ENCODE data around the gene SLC41A3. TPM values are rescaled to one million over a fixed set of nuclear protein-coding genes. Genes with fewer than 3 reads are reported as not detected.

Gene SLC41A3
- total and polyA plus RNA-seq, 4 donors = 9.3 to 19.8 (median 12.7) TPM

- H3K27ac ChIP-seq (ENCODE audit: low read depth in 1 of 2, low read length in 2 of 2) = no peak overlapping the region
- no peak overlapping the region for H3K9ac ChIP-seq (ENCODE audit: low read depth in 1 of 2, low read length in 2 of 2)
- TF ChIP-seq HNF4G (IDR thresholded peaks at IDR 0.05) (no peak), RAD21 (IDR thresholded peaks at IDR 0.05) (no peak), RXRA (IDR thresholded peaks at IDR 0.05) (no peak), EGR1 (IDR thresholded peaks at IDR 0.05; ENCODE audit: low read depth in 2 of 2) (no peak), SP1 (IDR thresholded peaks at IDR 0.05) (no peak), FOXA2 (IDR thresholded peaks at IDR 0.05) (no peak), YY1 (IDR thresholded peaks at IDR 0.05) (no peak), TAF1 (conservative IDR thresholded peaks at IDR 0.05) (no peak), GABPA (IDR thresholded peaks at IDR 0.05 in 1 of 2, conservative IDR thresholded peaks at IDR 0.05 in 1 of 2) (no peak), ATF3 (IDR thresholded peaks at IDR 0.05) (no peak), NR2F2 (IDR thresholded peaks at IDR 0.05) (no peak), FOXA1 (IDR thresholded peaks at IDR 0.05) (no peak)
- TF ChIP-seq, protein P1, sequence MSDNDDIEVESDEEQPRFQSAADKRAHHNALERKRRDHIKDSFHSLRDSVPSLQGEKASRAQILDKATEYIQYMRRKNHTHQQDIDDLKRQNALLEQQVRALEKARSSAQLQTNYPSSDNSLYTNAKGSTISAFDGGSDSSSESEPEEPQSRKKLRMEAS (IDR thresholded peaks at IDR 0.05) = no peak
- TF ChIP-seq, protein P2, sequence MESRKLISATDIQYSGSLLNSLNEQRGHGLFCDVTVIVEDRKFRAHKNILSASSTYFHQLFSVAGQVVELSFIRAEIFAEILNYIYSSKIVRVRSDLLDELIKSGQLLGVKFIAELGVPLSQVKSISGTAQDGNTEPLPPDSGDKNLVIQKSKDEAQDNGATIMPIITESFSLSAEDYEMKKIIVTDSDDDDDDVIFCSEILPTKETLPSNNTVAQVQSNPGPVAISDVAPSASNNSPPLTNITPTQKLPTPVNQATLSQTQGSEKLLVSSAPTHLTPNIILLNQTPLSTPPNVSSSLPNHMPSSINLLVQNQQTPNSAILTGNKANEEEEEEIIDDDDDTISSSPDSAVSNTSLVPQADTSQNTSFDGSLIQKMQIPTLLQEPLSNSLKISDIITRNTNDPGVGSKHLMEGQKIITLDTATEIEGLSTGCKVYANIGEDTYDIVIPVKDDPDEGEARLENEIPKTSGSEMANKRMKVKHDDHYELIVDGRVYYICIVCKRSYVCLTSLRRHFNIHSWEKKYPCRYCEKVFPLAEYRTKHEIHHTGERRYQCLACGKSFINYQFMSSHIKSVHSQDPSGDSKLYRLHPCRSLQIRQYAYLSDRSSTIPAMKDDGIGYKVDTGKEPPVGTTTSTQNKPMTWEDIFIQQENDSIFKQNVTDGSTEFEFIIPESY (IDR thresholded peaks at IDR 0.05) = no peak
- TF ChIP-seq, protein P3, sequence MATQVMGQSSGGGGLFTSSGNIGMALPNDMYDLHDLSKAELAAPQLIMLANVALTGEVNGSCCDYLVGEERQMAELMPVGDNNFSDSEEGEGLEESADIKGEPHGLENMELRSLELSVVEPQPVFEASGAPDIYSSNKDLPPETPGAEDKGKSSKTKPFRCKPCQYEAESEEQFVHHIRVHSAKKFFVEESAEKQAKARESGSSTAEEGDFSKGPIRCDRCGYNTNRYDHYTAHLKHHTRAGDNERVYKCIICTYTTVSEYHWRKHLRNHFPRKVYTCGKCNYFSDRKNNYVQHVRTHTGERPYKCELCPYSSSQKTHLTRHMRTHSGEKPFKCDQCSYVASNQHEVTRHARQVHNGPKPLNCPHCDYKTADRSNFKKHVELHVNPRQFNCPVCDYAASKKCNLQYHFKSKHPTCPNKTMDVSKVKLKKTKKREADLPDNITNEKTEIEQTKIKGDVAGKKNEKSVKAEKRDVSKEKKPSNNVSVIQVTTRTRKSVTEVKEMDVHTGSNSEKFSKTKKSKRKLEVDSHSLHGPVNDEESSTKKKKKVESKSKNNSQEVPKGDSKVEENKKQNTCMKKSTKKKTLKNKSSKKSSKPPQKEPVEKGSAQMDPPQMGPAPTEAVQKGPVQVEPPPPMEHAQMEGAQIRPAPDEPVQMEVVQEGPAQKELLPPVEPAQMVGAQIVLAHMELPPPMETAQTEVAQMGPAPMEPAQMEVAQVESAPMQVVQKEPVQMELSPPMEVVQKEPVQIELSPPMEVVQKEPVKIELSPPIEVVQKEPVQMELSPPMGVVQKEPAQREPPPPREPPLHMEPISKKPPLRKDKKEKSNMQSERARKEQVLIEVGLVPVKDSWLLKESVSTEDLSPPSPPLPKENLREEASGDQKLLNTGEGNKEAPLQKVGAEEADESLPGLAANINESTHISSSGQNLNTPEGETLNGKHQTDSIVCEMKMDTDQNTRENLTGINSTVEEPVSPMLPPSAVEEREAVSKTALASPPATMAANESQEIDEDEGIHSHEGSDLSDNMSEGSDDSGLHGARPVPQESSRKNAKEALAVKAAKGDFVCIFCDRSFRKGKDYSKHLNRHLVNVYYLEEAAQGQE (IDR thresholded peaks at IDR 0.05) = no peak
- no peak overlapping the region for H3K4me3 ChIP-seq (ENCODE audit: low read depth in 1 of 3, low read length in 3 of 3)
- DNase-seq (ENCODE audit: low spot score) = no peak
- WGBS = 86% methylated on average over 10 of the region's 10 CpGs
- H3K36me3 ChIP-seq (ENCODE audit: control insufficient read depth in 4 of 4, insufficient read depth in 3 of 4, low read depth in 1 of 4, low read length in 3 of 4) = peaks cover 13 to 52% (median 31%) of the 10 kb centered on the region in 4 donors
- H3K4me1 ChIP-seq (ENCODE audit: control insufficient read depth in 4 of 4, insufficient read depth in 4 of 4, low read length in 3 of 4) = no peaks in the 10 kb centered on the region
- H3K27me3 ChIP-seq (ENCODE audit: control insufficient read depth in 4 of 4, insufficient read depth in 4 of 4, low read length in 3 of 4) = no peaks in the 10 kb centered on the region
- no peaks in the 10 kb centered on the region for H3K9me3 ChIP-seq (ENCODE audit: control insufficient read depth in 4 of 4, low read length in 3 of 4)
These were observed 17.6 kb upstream of the SLC41A3 start for GRCh38 chr3:126101521-126101982.

DNA sequence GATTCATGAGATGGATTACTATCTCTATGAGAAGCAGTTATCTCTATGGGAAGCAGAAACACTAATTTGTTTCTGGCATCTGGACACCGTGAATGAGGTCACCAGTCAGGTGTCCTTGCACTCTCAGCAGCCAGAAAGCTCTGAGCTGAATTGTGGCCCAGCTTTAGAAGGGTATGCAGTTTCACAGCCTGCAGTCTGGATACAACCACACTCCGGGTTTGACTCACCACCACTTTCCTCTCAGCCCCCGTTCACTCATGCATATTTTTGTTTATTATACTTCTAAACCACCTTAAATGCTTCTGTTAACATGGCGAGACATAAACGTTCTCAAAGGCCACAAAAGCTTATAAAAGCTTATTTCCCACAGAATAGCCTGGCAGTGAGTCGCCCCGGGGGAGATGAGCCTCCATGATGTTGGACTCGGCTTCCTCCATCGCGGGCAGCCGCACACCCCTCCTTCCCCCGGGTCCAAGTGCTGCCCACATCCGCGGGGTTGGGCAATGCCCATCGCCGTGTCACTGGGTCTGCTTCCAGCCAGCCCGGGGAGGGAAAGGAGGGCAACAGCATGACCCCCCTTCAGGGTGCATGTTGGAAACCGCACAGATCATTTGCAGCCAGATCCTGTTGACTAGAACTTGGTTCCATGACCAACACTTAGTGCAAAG is 16.8 kb upstream of the SLC41A3 start:
- no peak for DNase-seq (ENCODE audit: low spot score)
- H3K27ac ChIP-seq (ENCODE audit: low read depth in 1 of 2, low read length in 2 of 2) = no peak overlapping the region
- H3K9ac ChIP-seq (ENCODE audit: low read depth in 1 of 2, low read length in 2 of 2) = no peak overlapping the region
- 85% methylated on average over 18 of the region's 18 CpGs for WGBS
- no peaks in the 10 kb centered on the region for H3K9me3 ChIP-seq (ENCODE audit: control insufficient read depth in 4 of 4, low read length in 3 of 4)
- no peaks in the 10 kb centered on the region for H3K4me1 ChIP-seq (ENCODE audit: control insufficient read depth in 4 of 4, insufficient read depth in 4 of 4, low read length in 3 of 4)
- H3K27me3 ChIP-seq (ENCODE audit: control insufficient read depth in 4 of 4, insufficient read depth in 4 of 4, low read length in 3 of 4) = no peaks in the 10 kb centered on the region
- TF ChIP-seq YY1 (IDR thresholded peaks at IDR 0.05) (no peak), GABPA (IDR thresholded peaks at IDR 0.05 in 1 of 2, conservative IDR thresholded peaks at IDR 0.05 in 1 of 2) (no peak), CTCF (IDR thresholded peaks at IDR 0.05; ENCODE audit: low read depth, low read length, missing input control) (no peak), RAD21 (IDR thresholded peaks at IDR 0.05) (no peak), HNF4G (IDR thresholded peaks at IDR 0.05) (no peak), SP1 (IDR thresholded peaks at IDR 0.05) (no peak)
- TF ChIP-seq, protein P3 (IDR thresholded peaks at IDR 0.05) = no peak
- peaks cover 10 to 46% (median 25%) of the 10 kb centered on the region in 4 donors for H3K36me3 ChIP-seq (ENCODE audit: control insufficient read depth in 4 of 4, insufficient read depth in 3 of 4, low read depth in 1 of 4, low read length in 3 of 4)
- no peak overlapping the region for H3K4me3 ChIP-seq (ENCODE audit: low read depth in 1 of 3, low read length in 3 of 3)

Data from liver (tissue), 9 donors.